GM12865 (cell line): Measurements from ENCODE around the gene SOX10.
"Not testable (repeated sequence)": the region's sequence is repeated elsewhere in the genome, so short reads cannot be mapped to it uniquely, and the experiment has no call there.

Experiments used
- DNase-seq: peaks from one replicate; pipeline ENCODE4 v3.0.0; 2010; ENCODE audit warnings: low read depth
- H3K4me3 ChIP-seq: 2 replicates; pipeline ENCODE4 v1.5.1; 2011; ENCODE audit warnings: mild to moderate bottlenecking, low read depth, low read length, control low read depth
- TF ChIP-seq, protein P1 (sequence below): IDR thresholded peaks from 2 replicates; pipeline ENCODE4 v1.5.1; 2011; ENCODE audit warnings: low read length, control low read depth, low read depth, inconsistent platforms; ENCODE audit not compliant: insufficient read depth; ENCODE audit errors: missing control alignments

Gene SOX10

DNA sequence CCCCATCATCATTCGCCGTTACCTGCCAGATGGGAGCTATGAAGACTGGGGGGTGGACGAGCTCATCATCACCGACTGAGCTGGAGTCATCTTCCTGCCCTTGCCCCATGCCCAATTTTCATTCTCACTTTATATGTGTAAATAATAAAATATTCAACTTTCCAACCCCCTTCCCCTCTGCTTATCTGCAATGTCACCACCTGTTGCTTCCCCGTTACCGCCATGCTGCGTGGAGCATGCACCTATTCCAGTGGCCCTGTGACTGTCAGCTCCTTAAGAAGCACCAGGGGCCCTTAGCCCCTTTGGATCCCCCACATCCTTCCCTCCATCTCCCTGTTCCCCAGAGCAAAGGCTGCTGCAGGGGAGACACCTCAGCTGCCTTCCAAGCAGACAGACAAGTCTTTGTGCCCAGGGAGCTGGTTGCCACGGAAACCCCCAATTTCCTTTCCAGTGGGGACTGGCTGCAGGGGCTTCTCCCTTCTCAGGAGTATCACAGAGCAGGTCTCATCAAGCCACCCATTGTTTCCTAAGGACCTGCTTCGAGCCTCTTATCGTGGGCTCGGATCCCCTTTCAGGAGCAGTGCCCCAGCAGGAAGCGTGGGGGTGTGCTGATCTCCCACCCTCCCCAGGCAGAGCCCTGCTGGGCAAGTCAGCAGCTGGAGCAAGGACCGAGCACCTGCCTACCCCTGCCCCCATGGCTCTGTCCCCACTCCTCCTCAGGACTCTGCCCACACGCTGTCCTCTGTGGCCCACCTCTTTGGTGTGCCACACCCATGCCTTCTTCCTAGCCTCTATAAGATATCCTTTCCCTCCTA is 16.5 kb downstream of the SOX10 start:
- no peak overlapping the region for H3K4me3 ChIP-seq
- TF ChIP-seq, protein P1, sequence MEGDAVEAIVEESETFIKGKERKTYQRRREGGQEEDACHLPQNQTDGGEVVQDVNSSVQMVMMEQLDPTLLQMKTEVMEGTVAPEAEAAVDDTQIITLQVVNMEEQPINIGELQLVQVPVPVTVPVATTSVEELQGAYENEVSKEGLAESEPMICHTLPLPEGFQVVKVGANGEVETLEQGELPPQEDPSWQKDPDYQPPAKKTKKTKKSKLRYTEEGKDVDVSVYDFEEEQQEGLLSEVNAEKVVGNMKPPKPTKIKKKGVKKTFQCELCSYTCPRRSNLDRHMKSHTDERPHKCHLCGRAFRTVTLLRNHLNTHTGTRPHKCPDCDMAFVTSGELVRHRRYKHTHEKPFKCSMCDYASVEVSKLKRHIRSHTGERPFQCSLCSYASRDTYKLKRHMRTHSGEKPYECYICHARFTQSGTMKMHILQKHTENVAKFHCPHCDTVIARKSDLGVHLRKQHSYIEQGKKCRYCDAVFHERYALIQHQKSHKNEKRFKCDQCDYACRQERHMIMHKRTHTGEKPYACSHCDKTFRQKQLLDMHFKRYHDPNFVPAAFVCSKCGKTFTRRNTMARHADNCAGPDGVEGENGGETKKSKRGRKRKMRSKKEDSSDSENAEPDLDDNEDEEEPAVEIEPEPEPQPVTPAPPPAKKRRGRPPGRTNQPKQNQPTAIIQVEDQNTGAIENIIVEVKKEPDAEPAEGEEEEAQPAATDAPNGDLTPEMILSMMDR, result no peak
- DNase-seq, result no peak

DNA sequence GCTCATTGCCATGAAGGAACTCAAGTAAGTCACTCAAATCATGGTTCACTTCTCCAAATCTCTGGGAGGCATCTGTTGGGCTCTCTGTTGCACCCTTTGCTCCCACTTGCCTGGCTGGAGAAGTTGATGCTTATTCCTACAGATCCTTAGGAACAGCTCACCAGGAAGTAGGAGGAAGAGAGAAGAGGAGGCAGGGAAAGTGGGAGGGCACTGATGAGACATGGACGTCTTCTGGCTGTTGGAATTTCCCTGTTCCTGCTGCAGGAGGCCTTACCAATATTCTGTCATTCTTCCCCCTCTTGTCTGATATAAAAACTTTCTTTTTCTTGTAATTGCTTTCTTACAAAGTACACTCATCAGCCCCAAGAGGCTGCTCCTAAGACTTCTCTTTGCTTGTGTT is 17.2 kb downstream of the SOX10 start:
- TF ChIP-seq, protein P1, result no peak
- no peak for DNase-seq
- H3K4me3 ChIP-seq, result no peak overlapping the region

DNA sequence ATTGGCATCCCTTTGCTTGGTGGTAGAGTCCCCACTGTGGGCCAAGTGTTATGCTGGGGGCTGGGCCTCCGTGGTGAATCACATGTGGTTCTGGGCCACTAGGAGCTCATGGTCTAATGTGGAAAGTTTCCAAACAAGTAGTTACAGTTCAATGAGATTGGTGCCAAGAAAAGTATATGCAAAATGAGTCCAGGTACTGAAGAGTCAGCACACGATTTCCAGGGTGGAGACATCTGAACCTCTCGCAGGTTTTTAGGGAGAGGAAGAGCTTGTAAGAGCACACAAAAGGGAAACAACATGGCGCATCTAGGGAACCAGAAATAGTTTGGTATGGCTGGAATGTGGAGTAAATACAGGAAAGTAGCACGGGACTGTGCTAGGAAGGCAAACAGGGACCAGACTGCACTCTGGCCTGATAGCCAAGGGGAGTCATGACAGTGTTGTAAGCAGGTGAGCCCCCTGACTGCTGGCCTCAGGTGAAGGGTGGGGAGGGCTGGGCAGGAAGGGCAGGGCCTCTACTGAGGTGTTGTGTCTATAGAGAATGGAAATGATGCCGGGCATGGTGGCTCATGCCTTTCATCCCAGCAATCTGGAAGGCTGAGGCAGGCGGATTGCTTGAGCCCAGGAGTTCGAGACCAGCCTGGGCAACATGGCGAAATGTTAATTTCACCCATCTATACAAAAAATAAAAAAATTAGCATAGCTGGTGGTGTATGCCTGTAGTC is 18.3 kb downstream of the SOX10 start:
- DNase-seq, result no peak
- TF ChIP-seq, protein P1, result no peak
- no peak overlapping the region for H3K4me3 ChIP-seq

DNA sequence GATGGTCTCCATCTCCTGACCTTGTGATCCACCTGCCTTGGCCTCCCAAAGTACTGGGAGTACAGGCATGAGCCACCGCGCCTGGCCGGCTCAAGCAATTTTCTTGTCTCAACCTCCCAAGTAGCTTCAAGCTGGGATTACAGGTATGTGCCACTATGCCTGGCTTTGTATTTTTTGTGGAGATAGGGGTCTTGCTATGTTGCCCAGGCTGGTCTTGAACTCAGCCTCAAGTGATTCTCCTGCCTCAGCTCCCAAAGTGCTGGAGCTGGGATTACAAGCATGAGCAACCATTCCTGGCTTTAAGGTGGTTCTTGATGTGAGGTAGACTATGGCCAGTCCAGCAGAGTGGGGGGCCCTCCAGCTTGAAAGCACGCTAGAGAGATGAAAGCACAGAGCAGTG is 23.3 kb downstream of the SOX10 start:
- TF ChIP-seq, protein P1, result no peak
- H3K4me3 ChIP-seq, result no peak overlapping the region
- DNase-seq, result no peak

DNA sequence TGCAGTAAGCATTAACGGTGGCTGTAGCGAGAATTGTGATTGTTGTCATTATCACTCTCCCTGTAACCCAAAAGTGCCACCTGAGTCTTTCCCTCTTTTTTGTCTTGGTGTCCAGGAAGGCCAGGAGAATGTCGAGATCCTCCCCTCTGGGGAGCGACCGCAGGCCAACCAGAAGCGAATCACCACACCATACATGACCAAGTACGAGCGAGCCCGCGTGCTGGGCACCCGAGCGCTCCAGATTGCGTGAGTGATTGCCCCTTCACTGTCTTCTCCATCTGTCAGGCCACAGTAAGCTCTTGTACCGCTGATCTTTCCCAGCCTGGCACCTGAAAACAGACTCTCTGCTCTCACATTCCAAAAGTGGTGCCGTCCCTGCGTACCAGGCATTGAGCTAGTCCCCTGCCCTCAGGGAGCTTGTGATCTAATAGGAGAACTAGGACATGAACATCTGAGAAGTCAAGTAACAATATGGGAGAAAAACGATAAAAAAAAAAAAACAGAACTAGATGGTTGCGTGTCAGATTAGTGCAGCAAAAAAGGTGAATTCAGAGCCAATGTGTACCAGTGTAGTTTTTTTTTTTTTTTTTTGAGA is 25.0 kb downstream of the SOX10 start:
- no peak overlapping the region for H3K4me3 ChIP-seq
- no peak for DNase-seq
- TF ChIP-seq, protein P1, result no peak

DNA sequence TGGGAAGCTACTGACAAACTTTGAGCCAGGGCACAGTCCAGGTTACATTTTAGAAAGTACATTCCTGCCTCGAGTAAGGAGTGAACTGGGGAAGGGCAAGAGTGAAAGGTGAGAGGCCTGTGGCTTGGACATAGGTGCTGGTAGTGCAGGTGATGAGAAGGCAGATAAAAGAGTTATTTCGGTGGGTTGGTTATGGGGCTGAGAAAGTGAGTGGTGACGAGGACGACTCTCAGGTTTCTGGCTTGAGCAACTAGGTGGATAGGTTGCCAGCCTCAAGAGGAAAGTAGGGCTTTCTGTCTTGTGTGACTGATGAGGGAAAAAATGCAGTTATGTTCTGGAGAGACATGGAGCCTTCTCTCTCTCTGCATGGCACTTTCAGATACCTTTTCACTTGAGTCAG is 27.1 kb downstream of the SOX10 start:
- no peak overlapping the region for H3K4me3 ChIP-seq
- TF ChIP-seq, protein P1, result no peak
- DNase-seq, result no peak

DNA sequence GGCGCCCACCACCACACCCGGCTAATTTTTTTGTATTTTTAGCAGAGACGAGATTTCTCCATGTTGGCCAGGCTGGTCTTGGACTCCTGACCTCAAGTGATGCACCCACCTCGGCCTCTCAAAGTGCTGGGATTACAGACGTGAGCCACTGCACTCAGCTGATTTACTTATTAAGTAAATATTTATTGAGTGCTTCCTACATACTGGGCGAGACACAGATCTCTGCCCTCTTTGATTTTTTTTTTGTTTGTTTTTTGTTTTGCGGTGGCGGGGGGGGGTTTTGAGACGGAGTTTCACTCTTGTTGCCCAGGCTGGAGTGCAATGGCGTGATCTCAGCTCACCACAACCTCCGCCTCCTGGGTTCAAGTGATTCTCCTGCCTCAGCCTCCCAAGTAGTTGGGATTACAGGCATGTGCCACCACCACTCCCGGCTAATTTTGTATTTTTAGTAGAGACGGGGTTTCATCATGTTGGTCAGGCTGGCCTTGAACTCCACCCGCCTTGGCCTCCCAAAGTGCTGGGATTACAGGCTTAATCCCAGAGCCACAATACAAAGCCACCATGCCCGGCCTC is 28.4 kb downstream of the SOX10 start:
- DNase-seq, H3K4me3 ChIP-seq: not testable (repeated sequence)
